Sciatic nerve (tissue), 2 donors: Measurements from ENCODE around the gene GPR160. TPM values are rescaled to one million over a fixed set of nuclear protein-coding genes. Genes with fewer than 3 reads are reported as not detected.

Experiments
- ATAC-seq: fragments of 200-7000 bp; cut with Tn5 transposase; one replicate; pipeline ENCODE4 v1.9.1; 2020; ENCODE audit warnings: mild to moderate bottlenecking, moderate library complexity
- DNase-seq: peaks from one replicate; pipeline ENCODE4 v3.0.0-alpha.2; 2020; ENCODE audit warnings: low spot score
- intact Hi-C: fragments of 100-400 bp; cut with DNase I; formaldehyde crosslinking; loops from one replicate; pipeline ENCODE4 v1.14.2; 2022
- total RNA-seq: library from RNA; stranded (reverse); fragmentation: NEBNext Ultra II Directional; extraction: Animal tissue kit (Norgen Biotek cat#: 25700); gene quantifications from one replicate; pipeline ENCODE4 v1.2.1, GENCODE V29; 2021
- donor health status: DM: no; HTN: no; CAD: no.
- donor health status: DM: no; HTN: no; CAD: no.

GPR160 gene
- total RNA-seq, 1 donor from 2014 or later: 5.4 TPM

- DNase-seq (no peak), ATAC-seq (no peak)
- intact Hi-C loops: no loop called here
Measured at GRCh38 chr3:170058127-170058526, 20.3 kb downstream of the GPR160 start.

- DNase-seq: no peak
- intact Hi-C loops: no loop called here
- ATAC-seq: no peak
Measured at GRCh38 chr3:170059447-170059846, 21.7 kb downstream of the GPR160 start.

- DNase-seq: no peak
- intact Hi-C loops: no loop called here
- ATAC-seq: no peak
Measured at GRCh38 chr3:170062068-170062467, 24.3 kb downstream of the GPR160 start.

GRCh38 chr3:170062769-170063168 is 25.0 kb downstream of the GPR160 start:
- intact Hi-C loops: no loop called here
- ATAC-seq (no peak), DNase-seq (no peak)

- DNase-seq (no peak), ATAC-seq (no peak)
- intact Hi-C loops: no loop called here
Measured at GRCh38 chr3:170063691-170064090, 25.9 kb downstream of the GPR160 start.

GRCh38 chr3:170064108-170064507 is 26.3 kb downstream of the GPR160 start:
- no peak for ATAC-seq
- no peak for DNase-seq
- intact Hi-C loops: no loop called here

- ATAC-seq: no peak
- intact Hi-C loops: no loop called here
Measured at GRCh38 chr3:170075441-170076091, 37.8 kb downstream of the GPR160 start.

GRCh38 chr3:170076715-170077238 is 39.0 kb downstream of the GPR160 start:
- intact Hi-C loops: no loop called here
- ATAC-seq: no peak
- no peak for DNase-seq

More at GRCh38 chr3:170075441-170076091, 37.8 kb downstream of the GPR160 start:
- no peak for DNase-seq

- intact Hi-C loops: no loop called here
- no peak for DNase-seq
- ATAC-seq: no peak
Measured at GRCh38 chr3:170077361-170077760, 39.6 kb downstream of the GPR160 start.

GRCh38 chr3:170078620-170079281 is 41.0 kb downstream of the GPR160 start:
- intact Hi-C loops: no loop called here
- DNase-seq (no peak), ATAC-seq (no peak)

GRCh38 chr3:170079536-170080165 is 41.9 kb downstream of the GPR160 start:
- ATAC-seq: no peak
- intact Hi-C loops: no loop called here
- DNase-seq: no peak

GRCh38 chr3:170080605-170081004 is 42.8 kb downstream of the GPR160 start:
- no peak for DNase-seq
- intact Hi-C loops: no loop called here
- ATAC-seq: no peak

- intact Hi-C loops: no loop called here
- ATAC-seq (no peak), DNase-seq (no peak)
Measured at GRCh38 chr3:170081079-170081741, 43.4 kb downstream of the GPR160 start.

GRCh38 chr3:170083343-170083742 is 45.5 kb downstream of the GPR160 start:
- DNase-seq: no peak
- ATAC-seq: no peak
- intact Hi-C loops: no loop called here

GRCh38 chr3:170085396-170085795 is 47.6 kb downstream of the GPR160 start:
- intact Hi-C loops: no loop called here
- DNase-seq: no peak
- no peak for ATAC-seq

- no peak for DNase-seq
- ATAC-seq: no peak
- intact Hi-C loops: no loop called here
Measured at GRCh38 chr3:170089862-170090600, 52.2 kb downstream of the GPR160 start.

GRCh38 chr3:170090601-170090981 is 52.8 kb downstream of the GPR160 start:
- ATAC-seq: no peak
- intact Hi-C loops: no loop called here
- DNase-seq: no peak

- DNase-seq (no peak), ATAC-seq (no peak)
- intact Hi-C loops: no loop called here
Measured at GRCh38 chr3:170092907-170093306, 55.1 kb downstream of the GPR160 start.

- DNase-seq (no peak), ATAC-seq (no peak)
- intact Hi-C loops: no loop called here
Measured at GRCh38 chr3:170095771-170096170, 58.0 kb downstream of the GPR160 start.
